GM19438 (cell line): ENCODE measurements around the gene TRABD.

Experiments used
- ATAC-seq: cut with Tn5 transposase; IDR thresholded peaks from one replicate; pipeline ENCODE4 v1.9.1; 2021; ENCODE audit warnings: low read depth; ENCODE audit not compliant: unreplicated experiment

TRABD gene

GRCh38 chr22:50232481-50233151, 46.9 kb downstream of the TRABD start:
- ATAC-seq, result no peak

- no peak for ATAC-seq
These were observed 47.5 kb downstream of the TRABD start for GRCh38 chr22:50233223-50233622.

- ATAC-seq, result no peak
These were observed 51.2 kb downstream of the TRABD start for GRCh38 chr22:50236731-50237409.

GRCh38 chr22:50238755-50239154, 53.0 kb downstream of the TRABD start:
- no peak for ATAC-seq

- no peak for ATAC-seq
These were observed 56.8 kb downstream of the TRABD start for GRCh38 chr22:50242406-50242949.

GRCh38 chr22:50243685-50244419, 58.1 kb downstream of the TRABD start:
- ATAC-seq, result no peak

GRCh38 chr22:50244420-50245213, 58.9 kb downstream of the TRABD start, which contains the start of gene TUBGCP6:
TSS of gene TUBGCP6 (minus strand) at chr22:50245023. CDS start at chr22:50244459, 564 bp downstream.
- peak; percentile 67 for ATAC-seq

GRCh38 chr22:50245214-50246072, 59.7 kb downstream of the TRABD start:
- ATAC-seq, result peak; percentile 3

GRCh38 chr22:50246242-50247175, 60.8 kb downstream of the TRABD start:
- no peak for ATAC-seq

- no peak for ATAC-seq
These were observed 62.0 kb downstream of the TRABD start for GRCh38 chr22:50247748-50248147.

GRCh38 chr22:50248196-50249081, 62.7 kb downstream of the TRABD start:
- ATAC-seq, result no peak
